Psoas muscle (tissue), 8 donors: ENCODE results near the gene EIF6. TPM values are rescaled to one million over a fixed set of nuclear protein-coding genes. Genes with fewer than 3 reads are reported as not detected.
"Not testable (repeated sequence)": the region's sequence is repeated elsewhere in the genome, so short reads cannot be mapped to it uniquely, and the experiment has no call there.

ENCODE experiments used
- ATAC-seq, 4 donors: fragments of 200-7000 bp; cut with Tn5 transposase; one replicate each; pipeline ENCODE4 v1.9.1; 2020; ENCODE audit warnings: moderate library complexity in 3 of 4, mild to moderate bottlenecking in 2 of 4
- DNase-seq, 2 donors: peaks; one replicate each; pipeline ENCODE4 v3.0.0-alpha.2; 2020
- H3K27ac ChIP-seq: fragments of 200-600 bp; one replicate; pipeline ENCODE4 v1.8.0; 2022
- H3K27me3 ChIP-seq, 3 donors: fragments of 200-600 bp in 1 of 3; one replicate each; pipeline versions ENCODE4 v1.6.1 to v1.8.0; 2013 to 2022; ENCODE audit warnings: low read length in 2 of 3, mild to moderate bottlenecking in 2 of 3, moderate library complexity in 1 of 3; ENCODE audit not compliant: insufficient read depth in 3 of 3
- H3K36me3 ChIP-seq, 2 donors: fragments of 200-600 bp in 1 of 2; one replicate each; pipeline versions ENCODE4 v1.6.1 to v1.8.0; 2013 to 2022; ENCODE audit warnings: low read depth in 1 of 2, mild to moderate bottlenecking in 1 of 2, moderate library complexity in 1 of 2; ENCODE audit not compliant: insufficient read depth in 1 of 2
- H3K4me1 ChIP-seq: fragments of 200-600 bp; one replicate; pipeline ENCODE4 v1.8.0; 2022
- H3K4me3 ChIP-seq: fragments of 200-600 bp; one replicate; pipeline ENCODE4 v1.8.0; 2022; ENCODE audit warnings: mild to moderate bottlenecking
- H3K9me3 ChIP-seq: fragments of 200-600 bp; one replicate; pipeline ENCODE4 v1.8.0; 2022
- WGBS, 3 donors: extraction: QIAGEN DNeasy Blood & Tissue Kit; methylation state at CpG; one replicate each; pipeline versions ENCODE4 v1.1.6 to v1.1.7; 2013; 5-methylcytosine and 5-hydroxymethylcytosine counted together
- intact Hi-C, 2 donors: fragments of 100-400 bp; cut with DNase I; formaldehyde crosslinking; loops; one replicate each; pipeline versions ENCODE4 v1.11.0 to v1.14.2; 2022
- polyA plus RNA-seq, 3 donors: library from polyadenylated mRNA; stranded (reverse); fragments of 200-250 nt; gene quantifications; one replicate each; pipeline ENCODE4 v1.2.3, GENCODE V29; 2013
- total RNA-seq, 4 donors: library from RNA; stranded (reverse); fragmentation: NEBNext Ultra II Directional in 2 of 4; extraction: Animal tissue kit (Norgen Biotek cat#: 25700) in 2 of 4; gene quantifications; one replicate each; pipeline versions ENCODE4 v1.2.1 to v1.2.4, GENCODE V29; 2021 to 2023
- TF ChIP-seq, protein P1 (sequence below): fragments of 200-600 bp; IDR thresholded peaks from one replicate; pipeline ENCODE4 v1.8.0; 2022; ENCODE audit warnings: antibody characterized with exemption
- donor health status: healthy with polysubstance abuse.
- donor health status: DM: no; HTN: no; CAD: no; lungs with moderate emphysema.
- donor health status: Bipolar disorder and iron deficiency.
- donor health status: healthy.
- donor health status: DM: yes; HTN: yes; CAD: no.
- donor health status: DM: no; HTN: no; CAD: no.
- donor health status: DM: no; HTN: no; CAD: no.
- donor health status: DM: yes; HTN: yes; CAD: no.

The EIF6 gene
- total and polyA plus RNA-seq, 7 donors, result 44.3 to 169 (median 63.0) TPM

DNA sequence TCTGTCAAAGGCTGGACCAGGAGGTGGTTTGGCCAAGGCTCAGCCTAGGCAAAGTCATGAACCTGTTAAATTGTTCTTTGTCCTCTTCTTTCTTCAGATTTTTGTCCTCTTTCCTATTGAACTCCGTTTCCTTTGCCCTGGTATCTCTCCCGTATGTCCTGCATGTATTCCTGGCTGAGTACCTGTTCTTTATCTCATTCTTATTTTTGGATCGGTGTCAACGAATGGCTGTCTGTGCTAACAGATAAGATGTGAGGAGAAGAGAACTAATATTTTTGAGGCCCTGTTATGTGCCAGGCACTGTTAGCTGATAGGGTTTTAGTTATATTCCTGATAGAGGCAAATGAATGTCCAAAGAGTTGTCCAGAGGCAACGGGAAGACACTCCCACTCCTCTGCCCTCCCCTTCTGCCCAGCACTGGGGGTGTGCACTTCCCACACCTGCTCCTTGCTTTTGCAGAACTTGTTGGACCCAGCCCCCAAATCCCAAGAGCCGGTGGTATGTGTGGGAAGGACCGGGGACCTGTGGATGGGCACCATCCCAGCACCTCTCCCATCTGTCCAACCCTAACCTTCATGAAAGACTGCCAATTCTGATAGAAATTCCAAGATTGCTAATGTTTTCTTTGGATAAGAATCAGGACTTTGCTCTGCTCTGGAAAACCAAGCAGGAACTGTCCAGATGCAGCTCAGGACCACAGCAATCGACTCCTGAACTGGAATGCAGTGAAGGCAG, 27.2 kb downstream of the EIF6 start:
- H3K27me3 ChIP-seq, result no peaks in the 10 kb centered on the region
- H3K9me3 ChIP-seq, result no peaks in the 10 kb centered on the region
- no peaks in the 10 kb centered on the region for H3K4me1 ChIP-seq
- ATAC-seq, result no peak
- intact Hi-C loops, result no loop called here
- WGBS, 3 donors, result 62 to 67% (median 64%) methylated on average over 8 of the region's 8 CpGs
- H3K27ac ChIP-seq, result no peak overlapping the region
- H3K36me3 ChIP-seq, result no peaks in the 10 kb centered on the region
- no peak for DNase-seq
- H3K4me3 ChIP-seq, result no peak overlapping the region
- TF ChIP-seq, protein P1, sequence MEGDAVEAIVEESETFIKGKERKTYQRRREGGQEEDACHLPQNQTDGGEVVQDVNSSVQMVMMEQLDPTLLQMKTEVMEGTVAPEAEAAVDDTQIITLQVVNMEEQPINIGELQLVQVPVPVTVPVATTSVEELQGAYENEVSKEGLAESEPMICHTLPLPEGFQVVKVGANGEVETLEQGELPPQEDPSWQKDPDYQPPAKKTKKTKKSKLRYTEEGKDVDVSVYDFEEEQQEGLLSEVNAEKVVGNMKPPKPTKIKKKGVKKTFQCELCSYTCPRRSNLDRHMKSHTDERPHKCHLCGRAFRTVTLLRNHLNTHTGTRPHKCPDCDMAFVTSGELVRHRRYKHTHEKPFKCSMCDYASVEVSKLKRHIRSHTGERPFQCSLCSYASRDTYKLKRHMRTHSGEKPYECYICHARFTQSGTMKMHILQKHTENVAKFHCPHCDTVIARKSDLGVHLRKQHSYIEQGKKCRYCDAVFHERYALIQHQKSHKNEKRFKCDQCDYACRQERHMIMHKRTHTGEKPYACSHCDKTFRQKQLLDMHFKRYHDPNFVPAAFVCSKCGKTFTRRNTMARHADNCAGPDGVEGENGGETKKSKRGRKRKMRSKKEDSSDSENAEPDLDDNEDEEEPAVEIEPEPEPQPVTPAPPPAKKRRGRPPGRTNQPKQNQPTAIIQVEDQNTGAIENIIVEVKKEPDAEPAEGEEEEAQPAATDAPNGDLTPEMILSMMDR, result no peak

DNA sequence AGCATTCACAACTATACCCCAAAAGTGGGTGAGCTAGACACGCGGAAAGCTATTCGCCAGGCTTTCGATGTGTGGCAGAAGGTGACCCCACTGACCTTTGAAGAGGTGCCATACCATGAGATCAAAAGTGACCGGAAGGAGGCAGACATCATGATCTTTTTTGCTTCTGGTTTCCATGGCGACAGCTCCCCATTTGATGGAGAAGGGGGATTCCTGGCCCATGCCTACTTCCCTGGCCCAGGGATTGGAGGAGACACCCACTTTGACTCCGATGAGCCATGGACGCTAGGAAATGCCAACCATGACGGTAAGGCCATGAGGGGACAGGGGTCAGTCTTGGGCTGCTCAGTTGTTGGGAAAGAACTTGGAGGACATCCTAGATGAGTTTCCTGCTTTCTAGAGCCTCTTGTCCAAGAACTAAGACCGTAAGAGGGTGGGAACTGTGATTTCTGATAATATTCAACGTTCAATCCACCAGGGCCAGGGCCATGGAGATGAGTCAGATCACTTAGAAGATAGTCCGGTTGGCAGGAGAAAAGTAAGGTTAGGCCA, 30.0 kb downstream of the EIF6 start:
- intact Hi-C loops, result no loop called here
- Histone ChIP-seq H3K27ac (no peak overlapping the region), H3K36me3 (no peaks in the 10 kb centered on the region), H3K4me1 (no peaks in the 10 kb centered on the region), H3K27me3 (no peaks in the 10 kb centered on the region), H3K9me3 (no peaks in the 10 kb centered on the region), H3K4me3 (no peak overlapping the region)
- ATAC-seq (no peak), DNase-seq (no peak)
- TF ChIP-seq, protein P1, result no peak
- 88 to 92% (median 89%) methylated on average over 12 of the region's 12 CpGs for WGBS, 3 donors

GRCh38 chr20:35253010-35253409, 31.6 kb downstream of the EIF6 start:
- DNase-seq (no peak), ATAC-seq (no peak)
- intact Hi-C loops, result no loop called here
- TF ChIP-seq, protein P1, result no peak
- Histone ChIP-seq H3K9me3 (no peaks in the 10 kb centered on the region), H3K4me3 (no peak overlapping the region), H3K4me1 (no peaks in the 10 kb centered on the region), H3K27ac (no peak overlapping the region), H3K36me3 (no peaks in the 10 kb centered on the region), H3K27me3 (no peaks in the 10 kb centered on the region)
- 67 to 81% (median 75%) methylated on average over 3 of the region's 3 CpGs for WGBS, 3 donors

DNA sequence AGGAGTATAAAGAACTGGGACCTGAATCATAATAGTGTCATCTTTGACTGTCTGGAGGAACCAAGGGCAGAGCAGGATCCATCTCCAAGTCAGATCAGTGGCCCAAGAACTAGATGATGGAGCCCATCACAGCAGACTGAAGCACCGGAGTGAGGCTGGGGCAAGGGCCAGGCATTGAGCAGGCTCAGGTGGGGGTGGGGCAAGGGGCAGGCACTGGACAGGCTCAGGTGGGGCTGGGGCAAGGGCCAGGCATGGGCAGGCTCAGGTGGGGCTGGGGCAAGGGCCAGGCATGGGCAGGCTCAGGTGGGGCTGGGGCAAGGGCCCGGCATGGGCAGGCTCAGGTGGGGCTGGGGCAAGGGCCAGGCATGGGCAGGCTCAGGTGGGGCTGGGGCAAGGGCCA, 32.0 kb downstream of the EIF6 start:
- H3K36me3 ChIP-seq, intact Hi-C loops, H3K27me3 ChIP-seq, H3K4me1 ChIP-seq, H3K9me3 ChIP-seq, ATAC-seq, H3K4me3 ChIP-seq, H3K27ac ChIP-seq, DNase-seq: not testable (repeated sequence)
- 92 to 96% (median 94%) methylated on average over 2 of the region's 2 CpGs for WGBS, 3 donors

- H3K4me1 ChIP-seq, result no peaks in the 10 kb centered on the region
- DNase-seq (no peak), ATAC-seq (no peak)
- intact Hi-C loops, result no loop called here
- 62 to 76% (median 66%) methylated on average over 2 of the region's 2 CpGs for WGBS, 3 donors
- no peak overlapping the region for H3K4me3 ChIP-seq
- TF ChIP-seq, protein P1, result no peak
- no peaks in the 10 kb centered on the region for H3K36me3 ChIP-seq
- H3K27ac ChIP-seq, result no peak overlapping the region
- no peaks in the 10 kb centered on the region for H3K9me3 ChIP-seq
- H3K27me3 ChIP-seq, result no peaks in the 10 kb centered on the region
Measured at GRCh38 chr20:35252037-35252461, 32.5 kb downstream of the EIF6 start.
